ENCODE data around the gene MYD88. TPM values are rescaled to one million over a fixed set of nuclear protein-coding genes. Genes with fewer than 3 reads are reported as not detected.

The MYD88 gene
- total RNA-seq, 1 experiment from 2014 or later = 2.1 TPM

DNA sequence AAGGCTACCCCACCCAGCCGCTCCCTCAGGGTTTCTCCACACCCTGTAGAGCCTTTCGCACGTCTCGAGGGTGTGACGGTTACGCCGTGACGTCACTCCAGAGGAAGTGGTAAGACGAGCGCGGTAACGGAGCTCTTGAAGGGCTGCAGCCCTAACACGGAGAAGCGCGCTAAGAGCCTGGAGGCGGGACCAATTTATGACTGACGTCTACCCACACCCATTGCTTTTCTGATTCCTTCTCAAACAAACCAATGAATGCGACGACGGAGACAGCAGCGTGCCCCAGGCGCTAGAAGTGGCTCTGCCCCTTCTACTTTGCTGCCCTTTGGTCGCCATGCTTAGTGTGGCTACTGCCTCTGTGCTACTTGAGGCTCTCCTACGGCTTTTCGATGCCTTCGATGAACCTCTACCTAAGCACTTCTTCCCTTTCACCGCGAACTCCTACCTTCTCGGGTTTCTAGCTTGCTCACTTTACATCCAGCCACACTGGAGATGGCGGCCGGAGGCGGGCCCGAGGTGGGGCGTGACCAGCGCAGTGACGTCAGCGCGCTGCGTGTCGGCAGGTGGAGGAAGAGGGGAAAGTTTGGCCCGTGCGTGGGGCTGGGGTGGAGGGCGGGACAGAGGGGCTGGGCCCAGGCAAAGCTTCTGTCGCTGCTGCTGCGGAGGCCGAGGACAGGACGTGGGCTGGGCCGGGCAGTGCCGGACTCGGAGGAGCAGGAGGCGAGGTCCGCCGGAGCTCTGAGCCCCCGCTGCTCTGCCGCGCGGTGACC is 26.7 kb downstream of the MYD88 start, which contains the start of gene OXSR1:
OXSR1 (plus strand) TSS at position 586 of the 770 bp plus-strand sequence. CDS start 340 bp downstream, outside the sequence.
- peak; percentile 100 for DNase-seq (ENCODE audit: low spot score)

DNA sequence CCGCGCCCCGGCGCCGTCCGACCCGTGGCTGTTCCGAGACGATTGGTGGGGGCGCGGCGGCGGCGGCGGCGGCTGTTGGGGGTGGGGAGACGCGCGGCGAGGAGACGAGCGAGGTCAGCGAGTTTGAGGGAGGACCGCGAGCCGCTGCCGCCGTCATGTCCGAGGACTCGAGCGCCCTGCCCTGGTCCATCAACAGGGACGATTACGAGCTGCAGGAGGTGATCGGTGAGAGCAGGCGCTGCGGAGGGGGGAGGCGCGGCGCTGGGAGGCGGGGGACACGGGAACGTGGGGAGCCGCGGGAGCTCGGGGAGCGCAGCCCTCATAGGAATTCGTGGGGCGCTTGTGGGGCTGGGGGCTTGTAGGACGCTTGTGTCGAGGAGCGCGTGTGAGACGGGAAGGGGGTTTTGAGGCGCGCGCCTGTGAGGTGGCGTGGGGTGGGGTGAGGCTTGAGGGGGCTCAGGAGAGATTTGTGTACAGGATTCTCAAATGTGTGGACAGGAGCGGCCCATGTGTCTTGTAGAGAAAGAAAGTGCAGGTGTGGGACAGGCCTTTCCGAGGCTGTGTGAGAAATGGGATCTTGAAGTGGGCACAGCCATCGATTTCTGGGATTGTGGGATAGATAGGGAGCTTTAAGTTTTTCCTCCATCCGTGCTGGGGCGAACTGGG is 27.4 kb downstream of the MYD88 start:
- DNase-seq (ENCODE audit: low spot score) = no peak

DNA sequence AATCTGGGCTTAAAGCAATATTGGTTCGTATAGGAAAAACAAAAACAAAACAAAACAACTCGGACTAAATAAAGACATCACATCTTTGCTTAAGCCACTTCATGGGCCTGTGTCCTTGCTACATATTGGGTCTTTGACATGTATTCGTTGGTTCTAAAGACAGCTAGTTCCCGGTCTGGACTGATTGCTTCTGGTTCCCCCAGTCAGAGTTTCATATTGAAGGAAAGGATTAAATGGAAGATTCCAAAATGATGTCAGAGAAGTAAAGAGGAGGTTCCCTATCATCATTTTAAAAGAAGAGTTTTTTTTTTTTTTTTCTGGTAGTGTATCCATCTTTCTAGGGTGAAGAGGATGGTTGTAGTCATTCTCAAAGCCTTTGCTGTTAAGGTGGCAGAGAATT is 29.1 kb downstream of the MYD88 start:
- no peak for DNase-seq (ENCODE audit: low spot score)

DNA sequence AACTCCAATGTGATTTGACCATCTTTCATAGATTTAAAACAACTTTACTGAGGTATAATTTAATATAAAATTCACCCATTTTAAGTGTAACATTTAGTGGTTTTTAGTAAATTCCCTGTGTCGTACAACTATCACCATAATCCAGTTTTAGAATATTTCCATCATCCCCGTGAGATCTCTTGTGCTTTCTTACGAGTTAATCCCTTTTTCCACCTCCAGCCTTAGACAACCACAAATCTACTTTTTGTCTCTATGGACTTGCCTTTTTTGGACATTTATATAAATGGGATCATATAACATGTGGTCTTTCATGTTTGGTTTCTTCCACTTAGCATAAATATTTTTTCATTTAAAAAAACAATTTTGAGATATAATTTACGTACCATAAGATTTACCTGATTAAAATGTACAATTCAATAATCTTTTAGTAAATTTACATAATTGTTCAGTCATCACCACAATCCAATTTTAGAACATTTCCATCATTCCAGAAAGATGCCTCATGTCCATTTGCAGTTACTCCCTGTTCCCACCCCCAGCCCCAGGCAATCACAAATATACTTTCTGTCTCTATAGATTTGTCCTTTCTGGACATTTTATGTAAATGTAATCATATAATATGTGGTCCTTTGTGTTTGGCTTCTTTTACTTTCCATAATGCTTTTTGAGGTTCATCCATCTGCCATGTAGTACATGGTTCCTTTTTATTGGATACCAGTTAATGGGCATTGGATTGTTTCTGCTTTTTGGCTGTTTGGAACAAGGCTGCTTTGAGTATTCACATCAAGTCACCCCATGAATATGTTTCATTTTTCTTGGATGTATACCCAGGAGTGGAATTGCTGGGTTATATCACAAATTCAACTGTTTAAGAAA is 29.9 kb downstream of the MYD88 start:
- peak; percentile 56 for DNase-seq (ENCODE audit: low spot score)

DNA sequence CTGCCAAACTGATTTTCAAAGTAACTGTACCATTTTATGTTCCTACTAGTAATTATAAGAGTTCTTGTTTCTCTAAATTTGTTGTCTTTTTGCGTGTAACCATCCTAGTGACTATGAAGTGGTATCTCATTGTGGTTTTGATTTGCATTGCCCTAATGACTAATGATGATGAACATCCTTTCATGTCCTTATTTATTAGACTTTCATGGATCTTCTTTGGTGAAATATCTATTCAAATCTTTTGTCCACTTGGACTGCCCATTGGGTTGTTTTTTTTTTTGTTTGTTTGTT is 30.5 kb downstream of the MYD88 start:
- no peak for DNase-seq (ENCODE audit: low spot score)

DNA sequence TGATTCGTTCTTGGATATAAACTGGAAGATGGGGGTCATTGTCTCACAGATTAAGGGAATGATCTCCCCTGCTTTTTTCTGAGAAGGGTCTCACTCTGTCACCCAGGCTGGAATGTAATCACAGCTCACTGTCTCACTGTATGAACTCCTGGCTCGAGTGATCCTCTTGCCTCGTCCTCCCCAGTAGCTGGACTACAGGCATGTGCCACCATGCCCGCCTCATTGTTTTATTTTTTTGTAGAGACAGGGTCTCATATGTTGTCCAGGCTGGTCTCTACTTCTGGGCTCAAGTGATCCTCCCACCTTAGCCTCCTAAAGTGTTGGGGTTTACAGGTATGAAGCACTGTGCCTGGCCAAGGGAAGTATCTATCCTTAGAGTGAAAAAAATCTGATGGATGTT is 32.3 kb downstream of the MYD88 start:
- no peak for DNase-seq (ENCODE audit: low spot score)

DNA sequence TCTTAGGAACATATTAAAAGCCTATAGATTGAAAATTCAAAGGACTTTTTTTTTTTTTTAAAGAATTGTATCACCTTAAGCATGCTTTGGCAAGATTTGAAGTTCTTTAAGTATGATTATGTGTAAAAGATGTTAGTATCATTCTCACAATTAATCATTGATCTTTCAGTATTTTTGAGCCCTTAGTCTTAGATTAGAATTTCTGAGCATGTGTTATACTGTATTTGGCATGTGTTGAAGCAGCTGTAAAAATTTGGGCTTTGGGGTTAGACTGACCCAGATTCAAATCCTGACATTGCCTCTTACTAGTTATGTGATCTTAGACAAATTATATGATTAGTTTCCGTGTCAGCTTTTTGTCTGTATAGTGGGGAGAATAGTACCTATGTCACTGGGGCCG is 33.2 kb downstream of the MYD88 start:
- DNase-seq (ENCODE audit: low spot score) = no peak

DNA sequence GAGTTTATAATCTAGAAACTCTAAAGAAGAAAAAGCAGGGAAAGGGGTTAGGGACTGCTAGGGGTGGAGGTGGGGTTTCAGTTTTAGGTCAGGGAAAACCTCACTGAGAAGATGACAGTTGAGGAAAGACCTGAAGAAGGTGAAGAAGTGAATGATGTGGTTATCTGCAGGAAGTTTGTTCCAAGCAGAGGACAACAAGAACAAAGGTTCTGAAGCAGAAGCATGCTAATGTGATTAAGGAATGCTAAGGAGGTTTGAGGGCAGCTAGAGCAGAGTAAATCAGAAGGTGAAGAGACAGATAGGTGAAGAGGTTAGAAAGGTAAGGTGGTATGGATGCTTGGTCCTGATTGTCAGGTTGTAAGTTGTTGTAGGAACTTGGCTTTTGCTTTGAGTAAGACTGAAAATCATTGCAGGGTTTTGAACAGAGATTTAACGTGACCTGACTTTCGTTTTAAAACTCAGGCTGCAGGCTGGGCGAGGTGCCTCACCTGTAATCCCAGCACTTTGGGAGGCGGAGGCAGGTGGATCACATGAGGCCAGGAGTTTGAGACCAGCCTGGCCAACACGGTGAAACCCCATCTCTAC is 35.5 kb downstream of the MYD88 start:
- DNase-seq (ENCODE audit: low spot score) = no peak

DNA sequence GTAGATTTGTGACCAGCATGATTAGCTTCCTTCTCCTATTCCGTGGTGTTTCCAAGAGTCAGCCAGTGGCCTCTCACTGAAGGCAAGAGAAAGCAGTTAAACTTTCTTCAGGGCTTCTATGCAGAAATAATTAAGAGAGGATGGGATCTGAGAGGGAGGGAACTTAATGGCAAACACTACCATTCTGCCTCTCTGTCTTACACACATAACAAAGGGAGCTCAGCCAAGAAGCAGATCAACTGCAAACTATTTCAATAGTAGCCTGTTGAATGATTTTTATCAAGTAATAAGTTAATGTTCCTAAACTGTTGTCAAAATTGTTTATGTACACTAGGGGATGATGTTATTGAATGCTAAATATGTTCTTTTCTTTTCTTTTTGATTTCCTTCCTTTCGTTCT is 38.7 kb downstream of the MYD88 start:
- DNase-seq (ENCODE audit: low spot score) = no peak

DNA sequence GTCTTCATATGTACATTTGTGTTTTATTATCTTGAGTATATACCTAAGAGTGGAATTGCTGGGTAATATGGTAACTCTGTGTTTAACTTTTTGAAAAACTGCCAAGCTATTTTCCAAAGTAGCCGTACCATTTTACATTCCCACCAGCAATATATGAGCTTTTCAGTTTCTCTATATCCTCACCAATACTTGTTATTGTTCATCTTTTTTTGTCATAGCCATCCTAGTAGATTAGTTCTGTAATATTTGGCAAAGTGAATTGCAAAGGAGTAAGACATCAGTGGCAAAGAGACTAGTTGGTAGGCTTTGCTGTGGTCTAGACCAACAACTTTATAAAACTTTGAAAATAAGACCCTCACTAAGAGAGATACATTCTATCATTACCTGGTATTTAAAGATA is 48.3 kb downstream of the MYD88 start:
- DNase-seq (ENCODE audit: low spot score) = no peak

DNA sequence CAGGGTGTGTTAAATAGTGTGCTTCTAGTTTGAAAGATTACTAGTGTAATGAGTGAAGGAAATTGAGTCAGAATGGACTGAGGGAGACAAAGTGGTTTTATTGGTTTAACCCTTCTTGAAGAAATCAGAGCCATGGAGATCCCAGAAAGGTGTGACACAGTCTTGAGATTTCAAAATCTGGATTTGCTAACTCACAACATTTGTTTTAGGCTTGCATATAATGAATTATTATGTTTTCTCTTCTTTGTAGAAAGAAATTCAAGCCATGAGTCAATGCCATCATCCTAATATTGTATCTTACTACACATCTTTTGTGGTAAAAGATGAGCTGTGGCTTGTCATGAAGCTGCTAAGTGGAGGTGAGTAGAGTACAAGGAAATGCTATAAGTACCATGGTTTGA is 52.0 kb downstream of the MYD88 start:
- no peak for DNase-seq (ENCODE audit: low spot score)

Other genes starting within 250 kb of the MYD88 start
- 0.07 and 1.7 TPM in 2 replicates for gene VILL, start 147.9 kb upstream of the MYD88 start, total RNA-seq (2014; rRNA removed; shearing (Covaris generic))
- gene PLCD1, start 109.0 kb upstream of the MYD88 start, total RNA-seq (2014; rRNA removed; shearing (Covaris generic)) = 5.4 and 5.7 TPM in 2 replicates
- not detected in 2 replicates for gene DLEC1, start 99.5 kb upstream of the MYD88 start, total RNA-seq (2014; rRNA removed; shearing (Covaris generic))
- 17.7 and 18.1 TPM in 2 replicates for gene ACAA1, start 1.5 kb upstream of the MYD88 start, total RNA-seq (2014; rRNA removed; shearing (Covaris generic))
- 38.8 and 44.7 TPM in 2 replicates for gene OXSR1, start 26.9 kb downstream of the MYD88 start, total RNA-seq (2014; rRNA removed; shearing (Covaris generic))
- not detected in 2 replicates for gene SLC22A13, start 127.2 kb downstream of the MYD88 start, total RNA-seq (2014; rRNA removed; shearing (Covaris generic))
- not detected in 2 replicates for gene SLC22A14, start 143.6 kb downstream of the MYD88 start, total RNA-seq (2014; rRNA removed; shearing (Covaris generic))
- 2.7 TPM in 2 replicates for gene XYLB, start 208.1 kb downstream of the MYD88 start, total RNA-seq (2014; rRNA removed; shearing (Covaris generic))

Data from A172 (cell line).